HepG2 (cell line): ENCODE measurements around the gene MND1.

ENCODE experiments used
- CHD2 ChIP-seq: IDR thresholded peaks from 2 replicates; pipeline ENCODE4 v1.6.1; 2011; ENCODE audit warnings: low read depth, low read length, improper control_type of control experiment
- CTCF ChIP-seq: sonication (generic); formaldehyde crosslinking; IDR thresholded peaks from 2 replicates; pipeline ENCODE4 v1.5.0; 2020; ENCODE audit warnings: mild to moderate bottlenecking, missing genetic modification reagents, moderate library complexity
- HDAC2 ChIP-seq: sonication (generic); formaldehyde crosslinking; IDR thresholded peaks from 2 replicates; pipeline ENCODE4 v1.4.0; 2020; ENCODE audit warnings: missing genetic modification reagents
- HOXA7 ChIP-seq: sonication (generic); formaldehyde crosslinking; IDR thresholded peaks from 2 replicates; pipeline ENCODE4 v1.8.1; 2022; ENCODE audit warnings: mild to moderate bottlenecking, missing genetic modification reagents, moderate library complexity
- POLR2AphosphoS5 ChIP-seq: IDR thresholded peaks from 2 replicates; pipeline ENCODE4 v1.6.1; 2012; ENCODE audit warnings: low read depth, low read length
- RBM39 ChIP-seq: fragments of 200-400 bp; formaldehyde crosslinking; IDR thresholded peaks from one replicate; pipeline ENCODE4 v1.6.1; 2018; ENCODE audit warnings: antibody characterized with exemption, mild to moderate bottlenecking, low read depth, low read length; ENCODE audit not compliant: poor library complexity, severe bottlenecking
- SIN3A ChIP-seq: IDR thresholded peaks from 2 replicates; pipeline ENCODE4 v1.6.1; 2011; ENCODE audit warnings: low read depth, mild to moderate bottlenecking, control low read depth, low read length, borderline replicate concordance
- U2AF1 ChIP-seq: fragments of 200-400 bp; formaldehyde crosslinking; optimal IDR thresholded peaks from 2 replicates; pipeline ENCODE3; 2017; ENCODE audit warnings: mild to moderate bottlenecking, low read depth, low read length
- ZFP36 ChIP-seq: fragments of 150-350 bp; IDR thresholded peaks from 2 replicates; pipeline ENCODE4 v1.6.1; 2018; ENCODE audit warnings: borderline replicate concordance, low read length, low read depth; ENCODE audit not compliant: partially characterized antibody
- ZNF468 ChIP-seq: sonication (generic); formaldehyde crosslinking; IDR thresholded peaks from 2 replicates; pipeline ENCODE4 v1.8.0; 2022; ENCODE audit warnings: mild to moderate bottlenecking, moderate library complexity, missing genetic modification reagents
- ZNF605 ChIP-seq: sonication (generic); formaldehyde crosslinking; IDR thresholded peaks from 2 replicates; pipeline ENCODE4 v1.8.0; 2022; ENCODE audit warnings: mild to moderate bottlenecking, missing genetic modification reagents
- TF ChIP-seq, protein P1 (sequence below): sonication (generic); formaldehyde crosslinking; IDR thresholded peaks from 2 replicates; pipeline ENCODE4 v1.4.0; 2020; ENCODE audit warnings: missing genetic modification reagents
- TF ChIP-seq, protein P2 (sequence below): sonication (generic); formaldehyde crosslinking; IDR thresholded peaks from 2 replicates; pipeline ENCODE4 v1.4.0; 2020; ENCODE audit warnings: mild to moderate bottlenecking, missing genetic modification reagents
- TF ChIP-seq, protein P3 (sequence below): sonication (generic); formaldehyde crosslinking; IDR thresholded peaks from 2 replicates; pipeline ENCODE4 v1.4.0; 2020; ENCODE audit warnings: missing genetic modification reagents, borderline replicate concordance

DNA sequence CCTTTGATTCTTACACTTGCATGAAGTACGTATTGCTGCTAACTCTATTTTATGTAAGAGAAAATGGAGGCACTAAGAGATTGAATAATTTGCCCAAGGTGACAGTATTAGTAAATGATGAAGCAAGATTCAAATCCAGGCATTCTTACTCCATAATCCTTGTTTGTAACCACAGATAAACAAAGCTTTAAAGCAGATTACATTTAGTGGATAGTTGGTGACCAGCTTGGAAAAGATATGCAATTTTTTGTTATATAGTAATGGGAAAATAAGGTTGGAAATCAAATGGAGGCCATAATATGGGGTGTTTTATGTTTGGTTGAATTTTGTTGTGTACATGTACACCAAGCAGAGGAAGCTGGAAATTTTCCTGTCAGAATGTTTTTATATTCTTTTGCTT, 30.8 kb downstream of the MND1 start:
- TF ChIP-seq, protein P1, sequence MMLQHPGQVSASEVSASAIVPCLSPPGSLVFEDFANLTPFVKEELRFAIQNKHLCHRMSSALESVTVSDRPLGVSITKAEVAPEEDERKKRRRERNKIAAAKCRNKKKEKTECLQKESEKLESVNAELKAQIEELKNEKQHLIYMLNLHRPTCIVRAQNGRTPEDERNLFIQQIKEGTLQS (CRISPR knock-in tag) = no peak
- TF ChIP-seq ZFP36 (no peak), U2AF1 (no peak), POLR2AphosphoS5 (no peak), RBM39 (no peak), CHD2 (no peak), HDAC2 (CRISPR knock-in tag) (no peak), ZNF468 (CRISPR knock-in tag) (no peak), SIN3A (no peak), HOXA7 (CRISPR knock-in tag) (no peak), CTCF (CRISPR knock-in tag) (no peak), ZNF605 (CRISPR knock-in tag) (no peak)
- TF ChIP-seq, protein P2, sequence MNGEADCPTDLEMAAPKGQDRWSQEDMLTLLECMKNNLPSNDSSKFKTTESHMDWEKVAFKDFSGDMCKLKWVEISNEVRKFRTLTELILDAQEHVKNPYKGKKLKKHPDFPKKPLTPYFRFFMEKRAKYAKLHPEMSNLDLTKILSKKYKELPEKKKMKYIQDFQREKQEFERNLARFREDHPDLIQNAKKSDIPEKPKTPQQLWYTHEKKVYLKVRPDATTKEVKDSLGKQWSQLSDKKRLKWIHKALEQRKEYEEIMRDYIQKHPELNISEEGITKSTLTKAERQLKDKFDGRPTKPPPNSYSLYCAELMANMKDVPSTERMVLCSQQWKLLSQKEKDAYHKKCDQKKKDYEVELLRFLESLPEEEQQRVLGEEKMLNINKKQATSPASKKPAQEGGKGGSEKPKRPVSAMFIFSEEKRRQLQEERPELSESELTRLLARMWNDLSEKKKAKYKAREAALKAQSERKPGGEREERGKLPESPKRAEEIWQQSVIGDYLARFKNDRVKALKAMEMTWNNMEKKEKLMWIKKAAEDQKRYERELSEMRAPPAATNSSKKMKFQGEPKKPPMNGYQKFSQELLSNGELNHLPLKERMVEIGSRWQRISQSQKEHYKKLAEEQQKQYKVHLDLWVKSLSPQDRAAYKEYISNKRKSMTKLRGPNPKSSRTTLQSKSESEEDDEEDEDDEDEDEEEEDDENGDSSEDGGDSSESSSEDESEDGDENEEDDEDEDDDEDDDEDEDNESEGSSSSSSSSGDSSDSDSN (CRISPR knock-in tag) = no peak
- TF ChIP-seq, protein P3, sequence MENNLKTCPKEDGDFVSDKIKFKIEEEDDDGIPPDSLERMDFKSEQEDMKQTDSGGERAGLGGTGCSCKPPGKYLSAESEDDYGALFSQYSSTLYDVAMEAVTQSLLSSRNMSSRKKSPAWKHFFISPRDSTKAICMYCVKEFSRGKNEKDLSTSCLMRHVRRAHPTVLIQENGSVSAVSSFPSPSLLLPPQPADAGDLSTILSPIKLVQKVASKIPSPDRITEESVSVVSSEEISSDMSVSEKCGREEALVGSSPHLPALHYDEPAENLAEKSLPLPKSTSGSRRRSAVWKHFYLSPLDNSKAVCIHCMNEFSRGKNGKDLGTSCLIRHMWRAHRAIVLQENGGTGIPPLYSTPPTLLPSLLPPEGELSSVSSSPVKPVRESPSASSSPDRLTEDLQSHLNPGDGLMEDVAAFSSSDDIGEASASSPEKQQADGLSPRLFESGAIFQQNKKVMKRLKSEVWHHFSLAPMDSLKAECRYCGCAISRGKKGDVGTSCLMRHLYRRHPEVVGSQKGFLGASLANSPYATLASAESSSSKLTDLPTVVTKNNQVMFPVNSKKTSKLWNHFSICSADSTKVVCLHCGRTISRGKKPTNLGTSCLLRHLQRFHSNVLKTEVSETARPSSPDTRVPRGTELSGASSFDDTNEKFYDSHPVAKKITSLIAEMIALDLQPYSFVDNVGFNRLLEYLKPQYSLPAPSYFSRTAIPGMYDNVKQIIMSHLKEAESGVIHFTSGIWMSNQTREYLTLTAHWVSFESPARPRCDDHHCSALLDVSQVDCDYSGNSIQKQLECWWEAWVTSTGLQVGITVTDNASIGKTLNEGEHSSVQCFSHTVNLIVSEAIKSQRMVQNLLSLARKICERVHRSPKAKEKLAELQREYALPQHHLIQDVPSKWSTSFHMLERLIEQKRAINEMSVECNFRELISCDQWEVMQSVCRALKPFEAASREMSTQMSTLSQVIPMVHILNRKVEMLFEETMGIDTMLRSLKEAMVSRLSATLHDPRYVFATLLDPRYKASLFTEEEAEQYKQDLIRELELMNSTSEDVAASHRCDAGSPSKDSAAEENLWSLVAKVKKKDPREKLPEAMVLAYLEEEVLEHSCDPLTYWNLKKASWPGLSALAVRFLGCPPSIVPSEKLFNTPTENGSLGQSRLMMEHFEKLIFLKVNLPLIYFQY (CRISPR knock-in tag) = no peak
